GM18499 (cell line): ENCODE measurements around the gene EIF2B5.

ENCODE experiments used
- ATAC-seq: cut with Tn5 transposase; IDR thresholded peaks from one replicate; pipeline ENCODE4 v1.9.1; 2021; ENCODE audit warnings: moderate number of reproducible peaks; ENCODE audit not compliant: insufficient read depth, unreplicated experiment

The EIF2B5 gene

DNA sequence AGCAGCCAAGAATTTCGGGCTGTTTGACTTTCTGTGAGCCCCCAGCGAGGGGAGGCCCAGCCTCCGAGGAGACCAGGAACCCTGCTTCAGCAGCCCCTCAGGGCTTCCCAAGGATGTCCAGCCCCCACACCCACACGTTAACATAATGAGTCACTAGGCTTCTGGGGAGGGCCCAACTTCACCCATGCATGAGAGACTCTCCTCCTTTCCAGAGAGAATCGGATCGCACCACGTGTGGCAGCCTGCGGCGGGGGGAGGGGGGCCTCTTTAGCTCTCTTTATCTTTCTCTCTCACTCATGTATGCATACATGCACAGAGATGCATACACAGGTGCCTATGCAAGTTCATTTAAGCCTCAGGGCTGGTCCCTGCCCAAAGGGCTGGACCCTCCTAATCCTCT is 36.4 kb downstream of the EIF2B5 start:
- ATAC-seq: no peak

DNA sequence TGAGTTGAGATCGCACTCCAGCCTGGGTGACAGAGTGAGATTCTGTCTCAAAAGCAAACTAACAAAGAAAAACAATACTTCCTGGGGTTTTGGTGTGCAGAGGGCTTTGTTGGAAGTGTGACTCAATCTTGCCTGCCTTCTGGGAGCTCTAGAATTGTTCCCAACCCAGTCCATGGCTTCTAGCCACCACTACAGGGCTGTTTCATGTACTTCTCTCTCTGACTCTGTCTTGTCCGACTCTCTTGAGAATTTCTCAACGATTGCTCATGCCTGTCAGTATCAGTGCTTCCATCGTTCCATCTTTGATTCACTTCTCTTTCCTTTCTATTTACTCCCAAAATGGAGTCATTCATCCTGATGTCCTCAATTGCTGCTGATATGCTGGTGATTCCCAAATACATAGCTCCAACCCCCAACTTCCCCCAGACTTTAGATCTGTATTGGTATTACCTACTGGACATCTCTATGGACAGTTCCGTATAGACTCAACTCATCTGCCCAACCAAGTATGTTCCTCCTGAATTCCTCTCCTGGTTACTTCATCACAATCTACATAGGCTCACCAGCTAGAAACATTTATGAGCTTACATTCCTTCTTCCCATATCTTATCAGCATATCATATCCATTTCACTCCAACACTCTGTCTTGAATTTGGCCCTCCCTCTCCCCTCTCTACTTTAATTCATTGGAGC is 37.7 kb downstream of the EIF2B5 start:
- no peak for ATAC-seq

DNA sequence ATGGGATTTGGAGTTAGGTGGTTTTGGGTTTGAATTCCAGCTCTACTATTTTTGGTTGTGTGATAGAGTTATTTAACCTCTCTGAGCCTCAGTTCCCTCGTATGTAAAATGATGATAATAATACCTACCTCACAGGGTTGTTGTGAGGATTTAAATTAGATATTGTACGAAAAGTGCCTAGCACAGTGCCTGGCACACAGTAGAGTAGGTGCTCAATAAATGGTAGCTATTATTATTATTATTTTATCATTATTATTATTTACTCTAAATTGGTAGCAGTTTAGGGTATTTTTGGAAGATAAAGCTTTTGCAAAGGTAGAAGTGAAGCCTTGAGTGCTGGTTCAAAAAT is 38.2 kb downstream of the EIF2B5 start:
- no peak for ATAC-seq

DNA sequence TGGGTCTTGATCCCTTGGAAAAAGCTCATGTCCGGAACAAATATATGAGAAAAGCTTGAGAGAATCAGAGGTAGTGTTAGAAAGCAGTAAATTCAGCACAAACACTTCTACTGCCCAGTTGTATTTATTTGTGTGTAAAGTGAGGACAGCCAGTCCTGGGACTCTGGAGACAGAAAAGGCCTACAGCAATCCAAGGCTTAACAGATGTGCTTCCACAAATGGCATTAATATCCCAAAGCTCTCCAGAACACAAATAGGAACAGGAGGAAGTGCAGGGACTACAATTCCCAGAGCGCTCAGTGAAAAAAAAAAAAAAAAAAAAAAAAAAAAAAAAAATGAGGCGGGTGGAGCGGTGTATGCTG is 39.1 kb downstream of the EIF2B5 start:
- ATAC-seq: no peak

DNA sequence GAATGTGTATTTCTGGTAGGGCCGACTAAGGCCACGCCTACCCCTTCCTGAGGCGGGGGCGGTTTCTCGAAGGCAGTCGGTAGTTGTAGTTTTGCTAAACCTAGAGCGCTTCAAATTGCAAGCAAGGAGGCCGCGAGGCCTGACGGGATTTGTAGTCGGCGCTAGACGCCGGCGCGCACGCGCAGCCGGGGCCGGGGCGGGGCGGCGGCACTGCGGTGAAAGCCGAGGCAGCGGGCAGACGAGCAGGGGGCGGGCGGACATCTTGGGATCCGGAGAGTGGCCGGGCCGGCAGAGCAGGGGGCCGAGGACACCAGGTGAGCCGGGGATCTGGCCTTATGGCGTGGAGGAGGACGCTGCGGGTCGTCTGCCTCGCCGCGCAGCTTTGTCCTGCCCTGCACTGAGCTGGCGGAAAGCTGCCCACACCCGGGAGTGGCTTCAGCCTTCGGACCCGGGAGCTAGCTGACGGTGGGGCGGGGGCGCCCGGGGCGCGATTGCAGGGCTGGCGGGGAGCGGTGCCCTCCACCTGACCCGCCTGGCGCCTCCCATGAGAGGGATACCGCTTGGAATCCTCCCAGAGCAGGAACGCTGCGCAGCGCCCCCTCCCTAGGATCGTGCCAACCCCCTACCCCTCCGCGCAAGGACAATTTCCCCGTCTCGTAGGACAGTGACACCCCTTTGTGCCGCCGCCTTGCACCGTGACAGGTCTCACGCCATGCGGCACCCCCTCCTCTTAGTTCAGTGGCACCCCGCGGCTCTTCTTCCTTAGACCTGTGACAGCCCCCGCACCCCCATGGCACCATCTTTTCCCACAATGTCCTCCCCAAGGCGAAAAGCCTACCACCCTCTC is 39.7 kb downstream of the EIF2B5 start, which contains the start of gene AP2M1:
Gene AP2M1, plus strand, starts transcription at position 210 of the 847 bp plus-strand sequence. CDS start 2,139 bp downstream, outside the sequence.
- ATAC-seq: peak; percentile 86

DNA sequence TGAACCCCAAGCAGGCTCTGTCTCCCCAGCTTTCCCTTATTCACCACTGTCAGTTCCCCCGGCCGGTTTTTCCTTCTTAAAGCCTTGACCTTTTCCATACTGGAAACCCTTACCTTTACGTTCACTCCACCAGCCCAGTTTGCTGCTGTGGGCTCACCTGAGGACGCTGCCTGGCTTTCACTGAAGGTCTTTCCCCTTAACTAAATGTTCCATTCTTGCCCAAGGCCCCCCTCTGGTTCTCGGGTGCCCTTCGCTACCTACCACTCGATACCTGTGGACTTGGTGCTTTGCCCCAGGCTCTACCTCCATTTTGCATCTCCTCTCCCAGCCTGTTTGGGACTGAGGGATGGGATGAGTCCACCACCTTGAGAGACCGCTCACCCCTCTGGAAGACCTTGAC is 40.3 kb downstream of the EIF2B5 start:
- ATAC-seq: no peak

DNA sequence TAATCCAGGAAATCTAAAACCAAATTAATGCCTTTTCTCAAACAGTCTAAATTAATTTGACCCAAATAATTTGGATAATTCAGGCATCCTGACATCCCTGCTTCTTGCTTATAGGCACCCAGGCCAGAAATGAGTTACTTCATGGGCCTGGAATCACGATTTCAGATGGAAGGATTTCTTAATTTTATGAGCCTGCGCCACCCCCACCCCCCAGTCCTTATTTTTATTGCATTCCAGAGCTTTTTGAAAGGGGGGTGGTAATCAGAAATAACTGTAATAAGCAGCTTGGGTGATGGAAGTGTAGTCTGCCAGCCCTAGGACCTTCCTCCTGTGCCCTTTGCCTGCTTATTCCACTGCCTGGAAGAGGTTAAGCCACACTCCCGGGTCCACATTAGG is 40.8 kb downstream of the EIF2B5 start:
- no peak for ATAC-seq

DNA sequence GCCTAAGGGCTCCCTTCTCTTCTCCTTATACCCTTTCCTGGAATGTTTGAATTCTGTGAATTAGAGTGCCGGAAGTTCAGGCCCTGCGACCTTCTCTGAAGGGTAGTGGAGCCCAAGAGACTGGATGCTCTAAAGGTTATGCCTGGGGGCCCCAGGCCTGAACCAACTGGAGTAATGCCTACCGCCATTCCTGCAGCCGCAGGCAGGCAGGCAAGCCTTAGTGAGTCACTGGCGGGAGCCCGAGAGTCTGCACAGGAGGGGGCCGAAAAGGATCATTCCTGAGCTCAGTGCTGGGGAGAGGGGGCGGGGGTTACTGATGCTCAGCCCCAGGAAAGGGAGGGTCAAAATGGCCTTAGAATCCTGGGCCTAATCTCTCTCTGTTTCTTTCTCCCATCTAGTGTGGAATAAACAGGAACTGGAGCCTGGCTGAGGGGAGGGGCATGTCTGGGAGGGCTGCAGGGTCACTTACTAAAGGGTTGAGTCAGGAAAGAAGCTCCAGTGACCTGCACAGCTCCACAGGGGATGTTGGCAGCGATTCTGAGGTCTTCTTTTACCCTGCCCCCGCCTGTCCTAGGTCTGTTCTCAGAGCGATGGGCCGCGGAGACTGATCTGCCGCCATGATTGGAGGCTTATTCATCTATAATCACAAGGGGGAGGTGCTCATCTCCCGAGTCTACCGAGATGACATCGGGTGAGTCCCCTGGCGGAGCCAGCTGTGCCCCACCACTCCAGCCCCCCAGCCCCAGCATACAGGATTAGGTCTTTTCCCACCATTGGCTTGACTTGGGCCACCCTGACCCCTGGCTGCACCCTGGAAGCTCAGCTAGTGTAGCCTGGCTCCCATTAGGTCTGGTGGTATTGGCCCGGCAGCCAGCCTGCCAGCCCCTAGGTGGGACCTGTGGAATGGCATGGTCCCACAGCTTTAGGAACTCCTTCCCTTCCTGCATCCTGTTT is 41.5 kb downstream of the EIF2B5 start:
- no peak for ATAC-seq

DNA sequence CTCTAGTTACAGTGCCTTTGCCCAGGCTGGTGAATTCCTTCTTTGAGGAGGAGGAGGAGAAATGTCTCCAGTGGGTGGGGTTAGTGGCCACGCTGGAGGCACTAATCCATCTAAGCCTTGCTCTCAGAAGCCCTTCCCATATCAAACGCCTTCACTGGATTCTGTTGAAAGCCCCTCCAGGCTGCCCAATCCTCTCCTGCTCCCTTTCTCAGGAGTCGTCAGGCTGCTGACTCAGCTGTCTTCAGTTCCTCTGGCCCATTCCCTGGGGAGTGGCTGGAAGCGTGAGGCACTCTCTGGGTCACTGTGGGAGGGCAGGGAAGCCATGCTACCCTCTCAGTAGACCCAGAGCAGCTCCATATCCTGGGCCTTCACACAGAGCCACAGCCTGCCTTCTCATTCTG is 42.2 kb downstream of the EIF2B5 start:
- ATAC-seq: no peak

DNA sequence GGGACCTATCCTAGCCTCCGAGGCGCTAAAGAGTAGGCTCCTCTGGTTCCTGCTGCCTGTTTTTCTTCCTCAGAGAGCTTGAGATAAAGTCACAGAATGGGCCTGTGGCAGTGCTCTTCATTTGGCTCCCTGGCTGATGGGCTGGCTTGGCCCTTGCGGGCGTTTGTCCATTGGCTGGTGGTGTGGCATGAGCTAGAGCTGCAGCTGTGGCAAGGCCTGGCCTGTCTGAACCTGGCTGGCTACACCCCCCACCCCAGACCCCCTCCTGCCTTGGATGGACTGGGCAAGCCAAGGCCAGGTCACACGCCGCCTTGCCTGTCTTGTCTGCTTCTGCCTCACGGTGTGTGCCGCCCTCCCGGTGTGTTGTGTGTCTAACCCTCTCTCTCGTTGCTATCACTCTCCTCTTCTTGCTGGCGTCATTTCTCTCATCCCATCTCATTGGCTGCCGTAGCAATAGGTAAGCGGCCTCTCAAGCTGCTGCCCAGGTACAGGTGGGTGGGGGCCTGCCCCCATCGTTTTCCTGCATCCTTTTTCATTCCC is 42.7 kb downstream of the EIF2B5 start:
- no peak for ATAC-seq

DNA sequence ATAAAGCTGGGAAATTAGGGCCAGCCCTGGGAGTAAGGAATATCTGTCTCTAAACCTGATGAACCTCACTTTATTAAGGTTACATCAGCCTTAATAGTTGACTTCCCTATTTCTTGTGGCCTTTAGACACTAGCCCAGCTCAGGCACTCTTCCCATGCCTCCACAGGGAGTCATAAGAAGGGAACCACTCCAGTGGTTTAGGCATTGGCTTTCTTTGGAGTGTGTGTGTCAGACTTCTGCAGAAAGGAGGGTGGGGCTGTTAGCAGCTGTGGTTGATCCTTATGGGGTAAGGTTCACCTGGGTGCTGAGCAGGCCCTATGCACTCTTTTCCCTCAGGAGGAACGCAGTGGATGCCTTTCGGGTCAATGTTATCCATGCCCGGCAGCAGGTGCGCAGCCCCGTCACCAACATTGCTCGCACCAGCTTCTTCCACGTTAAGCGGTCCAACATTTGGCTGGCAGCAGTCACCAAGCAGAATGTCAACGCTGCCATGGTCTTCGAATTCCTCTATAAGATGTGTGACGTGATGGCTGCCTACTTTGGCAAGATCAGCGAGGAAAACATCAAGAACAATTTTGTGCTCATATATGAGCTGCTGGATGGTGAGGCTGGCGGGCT is 43.5 kb downstream of the EIF2B5 start:
- no peak for ATAC-seq

DNA sequence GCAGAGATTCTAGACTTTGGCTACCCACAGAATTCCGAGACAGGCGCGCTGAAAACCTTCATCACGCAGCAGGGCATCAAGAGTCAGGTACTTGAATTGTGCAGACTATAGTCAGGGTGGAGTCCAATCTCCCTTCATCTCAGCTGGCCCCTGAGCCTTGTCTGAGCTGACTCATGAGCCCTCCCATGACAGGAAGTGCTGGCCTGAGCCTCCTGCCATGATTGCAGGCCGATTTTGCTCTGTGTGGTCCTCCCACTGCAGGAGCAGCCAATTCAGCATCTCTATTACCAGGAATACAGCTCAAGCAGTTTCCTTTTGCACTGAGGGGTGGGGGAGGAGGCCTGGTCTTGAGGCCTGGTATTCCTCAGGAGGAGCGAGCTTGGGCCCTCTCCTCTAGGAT is 45.0 kb downstream of the EIF2B5 start:
- no peak for ATAC-seq

DNA sequence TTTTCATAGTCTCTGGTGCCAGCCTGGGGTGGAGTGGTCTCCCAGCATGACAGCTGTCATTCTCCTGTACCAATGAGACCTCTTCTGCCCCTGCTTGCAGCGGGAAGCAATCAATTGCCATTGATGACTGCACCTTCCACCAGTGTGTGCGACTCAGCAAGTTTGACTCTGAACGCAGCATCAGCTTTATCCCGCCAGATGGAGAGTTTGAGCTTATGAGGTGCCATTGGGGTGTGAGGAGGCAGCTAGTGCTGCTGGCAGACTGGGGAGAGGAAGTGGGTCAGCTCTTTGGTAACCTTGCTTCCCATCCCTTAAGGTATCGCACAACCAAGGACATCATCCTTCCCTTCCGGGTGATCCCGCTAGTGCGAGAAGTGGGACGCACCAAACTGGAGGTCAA is 46.4 kb downstream of the EIF2B5 start:
- no peak for ATAC-seq

DNA sequence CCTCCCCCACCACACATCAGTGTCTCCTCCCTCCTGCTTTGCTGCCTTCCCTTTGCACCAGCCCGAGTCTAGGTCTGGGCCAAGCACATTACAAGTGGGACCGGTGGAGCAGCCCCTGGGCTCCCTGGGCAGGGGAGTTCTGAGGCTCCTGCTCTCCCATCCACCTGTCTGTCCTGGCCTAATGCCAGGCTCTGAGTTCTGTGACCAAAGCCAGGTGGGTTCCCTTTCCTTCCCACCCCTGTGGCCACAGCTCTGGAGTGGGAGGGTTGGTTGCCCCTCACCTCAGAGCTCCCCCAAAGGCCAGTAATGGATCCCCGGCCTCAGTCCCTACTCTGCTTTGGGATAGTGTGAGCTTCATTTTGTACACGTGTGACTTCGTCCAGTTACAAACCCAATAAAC is 48.5 kb downstream of the EIF2B5 start:
- no peak for ATAC-seq

DNA sequence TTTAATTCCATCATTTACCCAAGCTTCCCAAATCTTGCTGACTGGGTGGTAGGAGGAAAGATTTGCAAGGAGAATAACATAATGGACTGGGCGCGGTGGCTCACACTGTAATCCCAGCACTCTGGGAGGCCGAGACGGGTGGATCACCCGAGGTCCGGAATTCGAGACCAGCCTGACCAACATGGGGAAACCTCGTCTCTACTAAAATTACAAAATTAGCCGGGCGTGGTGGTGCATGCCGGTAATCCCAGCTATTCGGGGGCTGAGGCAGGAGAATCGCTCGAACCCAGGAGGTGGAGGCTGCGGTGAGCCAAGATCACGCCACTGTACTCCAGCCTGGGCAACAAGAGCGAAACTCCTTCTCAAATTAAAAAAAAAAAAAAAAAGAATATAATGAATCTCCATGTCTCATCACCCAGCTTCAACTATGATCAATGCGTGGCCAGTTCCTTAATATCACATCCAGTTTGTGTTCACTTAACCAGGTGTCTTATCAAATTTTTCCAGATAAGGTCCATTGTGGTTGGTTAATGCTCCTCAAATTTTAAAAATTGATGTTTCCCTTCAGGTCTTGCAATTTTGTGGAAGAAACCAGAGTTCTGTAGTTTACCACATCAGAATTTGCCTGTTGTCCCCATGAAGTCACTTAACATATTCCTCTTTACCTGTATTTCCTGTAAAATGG is 49.5 kb downstream of the EIF2B5 start:
- no peak for ATAC-seq

DNA sequence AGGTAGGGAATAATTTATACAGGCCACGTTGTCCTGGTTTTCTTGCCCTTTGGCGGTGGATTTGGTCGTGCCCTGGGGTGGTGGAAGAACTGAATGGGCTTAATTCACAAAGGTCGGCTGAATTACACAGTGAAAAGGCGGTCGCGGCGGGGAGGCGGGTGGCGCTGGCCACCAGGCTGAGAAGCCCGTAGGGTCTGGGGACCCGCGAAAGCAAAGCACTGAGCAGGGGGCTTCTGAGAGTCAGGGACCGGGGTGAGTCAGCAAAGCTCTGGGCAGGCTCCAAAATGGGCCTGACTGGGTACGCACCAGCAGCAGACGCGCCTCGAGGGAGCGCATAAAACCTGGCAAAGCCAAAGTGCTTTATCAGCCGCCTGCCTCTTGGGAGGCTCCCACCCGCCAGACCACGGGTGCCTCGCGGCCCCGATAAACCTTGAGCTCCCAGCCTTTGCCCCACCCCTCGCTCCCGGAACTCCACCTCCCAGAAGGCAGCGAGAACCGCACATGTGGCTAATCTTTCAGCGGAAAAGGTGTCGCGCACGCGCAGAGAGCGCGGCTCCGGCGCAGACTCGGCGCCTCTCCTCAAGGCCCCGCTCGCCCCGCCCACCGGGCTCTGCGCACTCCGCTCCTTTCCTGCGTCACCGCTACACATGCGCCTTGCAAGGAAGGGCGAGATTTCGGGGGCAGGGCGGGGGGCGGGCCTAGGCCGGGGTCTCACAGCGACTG is 50.5 kb downstream of the EIF2B5 start:
- ATAC-seq: peak; percentile 92

DNA sequence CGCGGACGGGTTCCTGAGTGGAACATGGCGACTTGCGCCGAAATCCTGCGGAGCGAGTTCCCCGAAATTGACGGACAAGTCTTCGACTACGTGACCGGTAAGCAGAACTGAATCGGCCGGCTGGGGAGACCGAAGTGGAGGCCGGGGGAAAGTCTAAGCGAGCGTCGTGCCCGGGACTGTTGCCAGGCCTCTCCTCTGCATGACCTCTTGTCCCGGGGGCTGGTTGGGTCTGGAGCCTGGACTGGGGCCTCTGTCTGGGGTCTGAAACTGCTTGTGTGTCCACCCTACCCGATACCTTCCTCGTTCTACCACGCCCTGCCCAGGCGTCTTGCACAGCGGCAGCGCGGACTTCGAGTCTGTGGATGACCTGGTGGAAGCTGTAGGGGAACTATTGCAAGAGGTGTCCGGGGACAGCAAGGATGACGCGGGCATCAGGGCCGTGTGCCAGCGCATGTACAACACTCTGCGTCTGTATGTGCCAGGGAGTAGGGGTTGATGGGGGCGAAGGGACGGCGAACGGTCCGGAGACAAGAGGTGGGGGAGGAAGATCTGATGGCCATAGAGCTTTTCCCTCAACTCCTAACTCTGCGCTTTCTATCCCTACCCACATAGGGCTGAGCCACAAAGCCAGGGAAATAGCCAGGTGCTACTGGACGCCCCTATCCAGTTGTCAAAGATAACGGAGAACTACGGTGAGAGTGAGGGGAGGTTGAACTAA is 51.2 kb downstream of the EIF2B5 start, which contains the start of gene ABCF3:
Gene ABCF3, plus strand, starts transcription at position 16 of the 718 bp plus-strand sequence. Its CDS starts 9 bp downstream, at position 25.
- peak; percentile 3 for ATAC-seq

DNA sequence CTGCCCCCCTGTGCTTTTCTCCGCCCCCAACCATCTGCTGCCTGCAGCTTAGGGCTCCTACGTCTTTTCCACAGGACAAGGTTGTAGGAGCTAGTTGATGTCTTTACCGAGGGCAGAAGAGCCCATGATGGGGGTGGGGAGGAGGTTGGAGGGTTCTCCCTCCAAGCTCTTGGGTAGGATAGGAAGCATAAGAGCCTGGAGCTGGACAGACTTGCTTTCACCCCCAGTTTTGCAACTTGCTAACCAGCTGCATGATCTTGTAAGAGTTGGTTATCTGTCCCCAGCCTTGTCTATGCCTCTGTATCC is 51.7 kb downstream of the EIF2B5 start:
- no peak for ATAC-seq
